Activated T-cell treated with anti-CD3 and anti-CD28 coated beads for 1 hour (primary cell): ENCODE data around the gene DSCAM.
"Not testable (repeated sequence)": the region's sequence is repeated elsewhere in the genome, so short reads cannot be mapped to it uniquely, and the experiment has no call there.

Experiments used
- DNase-seq: peaks from one replicate; pipeline ENCODE4 v3.0.0-alpha.2; 2020; ENCODE audit warnings: low read depth

The DSCAM gene

GRCh38 chr21:40461008-40461407, 385.9 kb downstream of the DSCAM start:
- no peak for DNase-seq

- DNase-seq = no peak
Measured at GRCh38 chr21:40457741-40458140, 389.2 kb downstream of the DSCAM start.

GRCh38 chr21:40454057-40454456, 392.9 kb downstream of the DSCAM start:
- no peak for DNase-seq

- DNase-seq = no peak
Measured at GRCh38 chr21:40453183-40453582, 393.8 kb downstream of the DSCAM start.

- DNase-seq = no peak
Measured at GRCh38 chr21:40452548-40452947, 394.4 kb downstream of the DSCAM start.

GRCh38 chr21:40447016-40447415, 399.9 kb downstream of the DSCAM start:
- no peak for DNase-seq

GRCh38 chr21:40445349-40445921, 401.5 kb downstream of the DSCAM start:
- DNase-seq = no peak

- DNase-seq = not testable (repeated sequence)
Measured at GRCh38 chr21:40439581-40439980, 407.4 kb downstream of the DSCAM start.

- DNase-seq = no peak
Measured at GRCh38 chr21:40438616-40439015, 408.3 kb downstream of the DSCAM start.

GRCh38 chr21:40436261-40436660, 410.7 kb downstream of the DSCAM start:
- no peak for DNase-seq

GRCh38 chr21:40433538-40433937, 413.4 kb downstream of the DSCAM start:
- no peak for DNase-seq

- no peak for DNase-seq
Measured at GRCh38 chr21:40425981-40426380, 421.0 kb downstream of the DSCAM start.

- DNase-seq = no peak
Measured at GRCh38 chr21:40422896-40423635, 423.9 kb downstream of the DSCAM start.

GRCh38 chr21:40421121-40421520, 425.8 kb downstream of the DSCAM start:
- no peak for DNase-seq

GRCh38 chr21:40416572-40416971, 430.4 kb downstream of the DSCAM start:
- no peak for DNase-seq

- no peak for DNase-seq
Measured at GRCh38 chr21:40408561-40408960, 438.4 kb downstream of the DSCAM start.

- DNase-seq = no peak
Measured at GRCh38 chr21:40404396-40404800, 442.6 kb downstream of the DSCAM start.

- no peak for DNase-seq
Measured at GRCh38 chr21:40402884-40403582, 443.9 kb downstream of the DSCAM start.

- no peak for DNase-seq
Measured at GRCh38 chr21:40395732-40396131, 451.2 kb downstream of the DSCAM start.

- no peak for DNase-seq
Measured at GRCh38 chr21:40393066-40393465, 453.9 kb downstream of the DSCAM start.

- DNase-seq = no peak
Measured at GRCh38 chr21:40388046-40388445, 458.9 kb downstream of the DSCAM start.

GRCh38 chr21:40386981-40387747, 459.8 kb downstream of the DSCAM start:
- DNase-seq = no peak
